HG03457 (cell line): ENCODE measurements around the gene OR2Y1.
"Not testable (repeated sequence)": the region's sequence is repeated elsewhere in the genome, so short reads cannot be mapped to it uniquely, and the experiment has no call there.

Experiments
- ATAC-seq: cut with Tn5 transposase; IDR thresholded peaks from one replicate; pipeline ENCODE4 v1.9.1; 2021; ENCODE audit warnings: moderate number of reproducible peaks; ENCODE audit not compliant: unreplicated experiment

The OR2Y1 gene

DNA sequence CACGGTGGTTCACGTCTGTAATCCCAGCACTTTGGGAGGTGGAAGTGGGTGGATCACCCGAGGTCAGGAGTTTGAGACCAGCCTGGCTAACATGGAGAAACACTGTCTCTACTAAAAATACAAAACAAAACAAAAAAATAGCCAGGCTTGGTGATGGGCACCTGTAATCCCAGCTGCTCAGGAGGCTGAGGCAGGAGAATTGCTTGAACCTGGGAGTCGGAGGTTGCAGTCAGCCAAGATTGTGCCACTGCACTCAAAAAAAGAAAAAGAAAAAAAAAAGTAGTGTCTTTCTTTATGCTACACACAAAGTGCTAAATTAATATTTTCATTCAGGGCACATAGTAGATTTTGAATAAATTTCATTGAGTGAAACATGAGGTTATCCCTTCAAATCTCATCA is 1.1 kb upstream of the OR2Y1 start:
- ATAC-seq = not testable (repeated sequence)

DNA sequence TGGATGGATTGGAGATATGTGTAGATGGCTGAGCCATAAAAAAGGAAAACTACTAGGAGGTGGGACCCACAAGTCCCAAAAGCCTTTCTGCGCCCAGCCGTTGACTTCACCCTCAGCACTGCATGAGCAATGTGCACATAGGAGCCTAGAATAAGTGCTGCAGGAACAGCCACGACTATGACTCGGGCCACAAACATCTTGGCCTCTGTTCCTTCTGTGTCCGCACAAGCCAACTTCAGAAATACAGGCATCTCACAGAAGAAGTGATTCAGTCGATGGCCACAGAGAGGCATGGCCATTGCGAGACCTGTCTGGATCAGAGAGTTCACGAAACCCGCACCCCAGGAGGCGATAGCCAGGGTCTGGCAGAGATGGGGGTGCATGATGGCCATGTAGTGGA is 587 bp downstream of the OR2Y1 start:
- no peak for ATAC-seq

DNA sequence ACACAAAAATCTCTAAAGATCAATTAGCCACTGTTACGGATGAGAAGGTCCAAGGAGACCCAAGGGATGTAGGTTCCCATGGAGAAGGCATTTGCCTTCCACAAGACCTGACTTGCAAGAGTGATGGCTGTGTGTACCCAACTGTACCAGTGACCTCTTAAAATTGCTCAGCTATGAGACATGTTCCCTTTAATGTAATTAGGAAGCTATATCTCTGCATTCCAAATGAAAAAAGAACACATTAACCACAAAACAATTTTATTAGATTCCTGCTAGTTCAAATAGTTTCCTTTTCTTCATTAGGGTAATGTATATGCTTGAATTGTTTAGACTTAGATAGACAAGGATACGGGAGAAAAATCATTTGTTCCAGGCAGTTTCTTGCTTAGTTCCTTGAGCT is 3.3 kb downstream of the OR2Y1 start:
- ATAC-seq = no peak

DNA sequence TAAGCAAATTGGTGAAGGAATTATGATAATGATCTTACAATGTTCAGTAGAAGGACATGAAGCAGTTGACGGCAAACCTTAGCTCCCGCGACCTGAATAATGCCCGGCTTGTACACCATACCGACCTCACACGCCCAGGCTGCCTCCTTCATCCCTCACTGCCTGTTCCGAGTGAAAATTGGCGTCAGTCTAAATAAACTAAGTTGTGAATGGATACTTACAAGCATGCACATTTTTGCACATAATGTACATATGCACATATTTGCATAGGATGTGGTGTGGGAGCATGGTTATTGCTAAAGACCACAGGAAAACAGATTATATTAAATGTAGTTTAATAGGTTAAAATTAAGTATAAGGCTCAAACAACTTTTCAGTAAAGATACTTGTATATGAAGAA is 14.9 kb downstream of the OR2Y1 start:
- ATAC-seq = no peak

DNA sequence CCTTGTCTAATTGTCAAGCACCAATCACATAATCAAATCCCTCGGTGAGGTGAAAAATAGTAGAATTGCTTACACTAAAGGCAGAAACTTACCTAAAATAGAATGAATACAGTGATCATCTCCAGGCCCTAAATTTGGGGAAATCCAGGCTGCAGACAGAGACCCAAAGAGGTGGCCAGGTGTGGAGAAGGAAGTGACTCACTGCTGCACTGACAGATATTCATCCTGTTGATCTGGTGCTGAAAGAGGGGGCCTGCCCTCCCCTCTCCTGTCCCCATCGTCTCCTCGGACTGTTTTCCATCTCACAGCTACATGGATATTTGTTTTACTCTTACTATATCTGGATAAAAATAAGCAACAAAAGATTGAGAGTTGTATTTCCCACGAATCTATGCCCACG is 15.9 kb downstream of the OR2Y1 start:
- no peak for ATAC-seq

DNA sequence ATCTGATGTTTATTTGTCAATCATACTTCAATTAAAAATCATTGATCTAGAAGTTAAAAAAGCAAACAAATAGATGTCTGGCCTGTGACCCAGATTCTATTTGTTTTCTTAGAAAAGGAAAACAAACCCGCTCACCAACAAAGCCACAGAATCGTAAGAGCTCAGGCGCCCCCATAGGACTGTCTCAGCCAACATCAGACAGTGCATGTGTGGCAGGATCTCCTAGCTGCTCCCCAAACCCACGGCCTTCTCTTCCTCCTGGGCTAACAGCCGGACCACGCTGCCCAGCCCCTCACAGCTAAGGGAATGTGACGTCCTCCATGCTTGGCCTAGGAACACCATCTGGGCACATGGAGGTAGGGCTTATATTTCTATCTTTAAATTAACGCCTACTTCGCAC is 19.4 kb downstream of the OR2Y1 start:
- ATAC-seq = no peak

DNA sequence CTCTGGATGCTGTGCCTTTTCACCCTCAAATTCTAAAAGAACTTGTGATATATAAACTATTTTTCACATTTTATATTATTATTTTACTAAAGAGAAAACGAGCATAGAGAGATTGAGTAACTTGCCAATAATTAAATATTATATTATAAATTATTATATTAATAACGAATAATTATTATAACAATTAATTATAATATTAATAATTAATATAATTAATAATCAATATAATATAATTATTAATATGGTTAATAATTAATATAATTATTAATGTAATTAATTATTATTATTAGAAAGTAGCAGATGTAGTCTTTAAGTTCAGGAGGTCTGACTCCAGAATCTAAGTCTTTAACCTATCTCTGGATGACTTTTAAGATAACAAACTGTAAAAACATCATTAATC is 20.1 kb downstream of the OR2Y1 start:
- ATAC-seq = no peak

DNA sequence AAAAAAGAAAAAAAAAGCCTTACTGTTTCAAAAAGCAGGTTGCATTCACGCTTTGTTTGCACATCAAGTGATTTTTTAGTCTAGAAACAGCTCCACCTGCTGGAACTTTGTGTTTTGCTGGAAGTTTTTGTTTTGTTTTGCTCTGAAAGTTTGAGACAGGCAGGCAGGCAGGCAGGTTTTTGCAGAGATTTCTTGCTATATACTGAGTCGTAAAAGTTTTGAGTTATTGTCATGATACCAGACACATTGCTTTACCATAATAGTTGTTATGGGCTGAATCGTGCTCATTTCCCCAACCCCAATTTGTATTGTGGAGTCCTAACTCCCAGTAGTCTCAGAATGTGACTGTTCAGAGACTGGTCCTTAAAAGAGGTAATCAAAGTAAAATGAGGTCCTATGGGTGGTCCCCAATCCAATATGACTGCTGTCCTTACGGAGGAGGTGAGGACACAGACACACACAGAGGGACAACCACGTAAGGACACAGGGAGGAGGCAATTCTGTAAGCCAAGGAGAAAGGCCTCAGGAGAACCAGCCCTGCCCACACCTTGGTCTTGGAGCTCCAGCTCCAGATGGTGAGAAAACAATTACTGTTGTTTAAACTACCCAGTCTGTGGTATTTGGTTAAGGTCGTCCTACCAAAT is 20.9 kb downstream of the OR2Y1 start:
- ATAC-seq = no peak

DNA sequence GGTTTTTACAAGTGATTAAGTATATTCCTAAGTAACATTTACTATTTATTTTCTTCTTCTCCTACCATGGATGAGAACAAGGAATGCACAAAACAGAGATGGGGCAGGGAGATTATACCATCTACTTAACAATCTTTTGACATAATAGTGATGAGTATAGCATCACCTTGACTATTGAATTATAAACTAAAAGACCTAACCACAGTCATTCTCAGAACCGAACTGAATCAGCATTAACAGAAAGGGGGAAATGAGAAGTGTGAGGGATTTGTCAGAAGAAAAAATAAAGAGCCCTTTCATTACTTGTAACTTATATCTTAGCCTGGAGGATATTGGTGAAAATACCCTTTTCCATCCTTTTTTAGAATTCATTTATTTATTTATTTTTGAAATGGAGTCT is 21.9 kb downstream of the OR2Y1 start:
- no peak for ATAC-seq

DNA sequence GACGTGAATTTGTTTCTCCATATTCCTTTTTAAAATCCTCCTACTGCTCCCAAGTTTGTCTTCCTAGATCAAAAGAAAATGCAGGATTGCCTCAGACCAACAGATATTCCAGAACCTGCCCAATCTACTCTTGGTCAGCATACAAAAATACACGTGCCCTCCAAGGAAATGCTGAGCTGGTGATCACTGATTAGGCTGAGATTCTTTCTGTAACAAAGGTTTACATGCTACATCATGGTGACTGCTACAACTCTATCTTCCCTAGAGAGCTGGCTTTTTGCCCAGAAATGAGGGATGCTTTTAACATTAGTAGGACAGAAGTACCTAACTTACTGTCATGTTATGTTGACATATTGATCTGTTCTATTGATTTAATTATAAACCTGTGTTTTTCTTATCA is 35.5 kb downstream of the OR2Y1 start:
- ATAC-seq = no peak

DNA sequence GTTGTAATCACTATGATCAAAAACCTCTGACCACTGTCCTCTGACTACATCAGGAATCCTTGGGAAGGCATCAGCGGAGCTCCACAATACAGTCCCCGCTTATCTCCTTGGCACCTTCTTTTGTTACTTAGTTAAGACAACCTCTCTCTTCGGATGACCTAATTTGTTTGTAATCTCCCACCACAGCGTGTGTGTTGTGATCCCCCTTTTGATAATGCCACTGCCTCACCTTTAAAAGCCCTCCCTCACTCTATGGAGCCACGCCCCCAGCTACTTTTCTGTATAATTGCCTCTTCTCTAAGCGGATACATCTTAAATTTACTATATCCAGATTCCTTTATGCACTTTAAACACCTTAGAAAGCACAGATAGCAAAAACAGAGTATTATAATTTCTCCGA is 35.9 kb downstream of the OR2Y1 start:
- ATAC-seq = no peak

DNA sequence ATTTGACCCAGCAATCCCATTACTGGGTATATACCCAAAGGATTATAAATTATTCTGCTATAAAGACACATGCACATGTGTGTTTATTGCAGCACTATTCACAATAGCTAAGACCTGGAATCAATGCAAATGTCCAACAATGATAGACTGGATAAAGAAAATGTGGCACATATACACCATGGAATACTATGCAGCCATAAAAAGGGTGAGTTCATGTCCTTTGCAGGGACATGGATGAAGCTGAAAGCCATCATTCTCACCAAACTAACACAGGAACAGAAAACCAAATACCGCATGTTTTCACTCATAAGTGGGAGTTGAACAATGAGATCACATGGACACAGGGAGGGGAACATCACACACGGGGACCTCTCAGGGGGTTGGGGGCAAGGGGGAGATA is 36.5 kb downstream of the OR2Y1 start:
- not testable (repeated sequence) for ATAC-seq

DNA sequence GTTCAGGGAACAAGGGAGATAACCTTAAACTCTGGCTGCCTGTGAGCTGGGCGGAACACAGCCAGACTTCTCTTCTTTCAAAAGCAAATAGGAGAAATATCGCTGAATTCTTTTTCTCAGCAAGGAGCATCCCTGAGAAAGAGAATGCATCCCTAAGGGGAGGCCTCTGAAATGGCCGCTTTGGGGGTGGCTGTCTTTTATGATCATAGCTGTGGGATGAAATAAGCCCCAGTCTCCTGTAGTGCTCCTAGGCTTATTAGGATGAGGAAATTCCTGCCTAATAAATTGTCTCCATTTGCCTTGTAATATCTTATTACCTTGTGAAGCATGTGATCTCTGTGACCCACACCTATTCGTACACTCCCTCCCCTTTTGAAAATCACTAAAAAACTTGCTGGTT is 39.4 kb downstream of the OR2Y1 start:
- ATAC-seq = not testable (repeated sequence)

DNA sequence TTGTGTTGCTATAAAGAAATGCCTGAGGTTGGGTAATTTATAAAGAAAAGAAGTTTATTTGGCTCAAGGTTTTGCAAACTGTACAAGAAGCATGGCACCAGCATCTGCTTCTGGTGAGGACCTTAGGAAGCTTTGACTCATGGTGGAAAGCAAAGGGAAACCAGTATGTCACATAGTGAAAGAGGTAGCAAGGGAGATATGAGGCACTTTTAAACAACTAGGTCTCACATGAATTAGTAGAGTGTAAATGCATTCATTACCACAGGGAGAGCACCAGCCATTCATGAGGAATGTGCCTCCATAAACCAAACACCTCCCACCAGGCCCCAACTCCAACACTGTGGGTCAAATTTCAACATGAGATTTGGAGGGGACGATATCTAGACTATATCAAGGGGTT is 40.8 kb downstream of the OR2Y1 start:
- no peak for ATAC-seq

DNA sequence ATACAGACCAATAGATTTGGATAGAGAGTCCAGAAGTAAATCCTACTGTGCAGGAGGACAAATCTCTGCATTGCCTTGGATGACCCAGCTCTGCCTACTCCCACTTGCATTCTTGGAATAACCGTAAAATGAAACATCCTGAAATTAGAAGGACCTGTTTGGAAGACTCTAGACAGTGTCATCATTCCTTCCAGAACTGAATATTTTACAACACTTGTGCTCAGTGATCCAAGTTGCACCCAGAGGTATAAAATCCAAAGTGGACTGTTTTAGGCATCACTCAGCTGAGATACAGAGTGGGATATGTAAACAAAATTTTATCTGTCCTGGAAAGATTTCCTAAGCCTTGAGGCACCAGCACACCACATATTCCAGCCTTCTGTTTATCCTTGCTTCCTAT is 43.7 kb downstream of the OR2Y1 start:
- ATAC-seq = no peak

DNA sequence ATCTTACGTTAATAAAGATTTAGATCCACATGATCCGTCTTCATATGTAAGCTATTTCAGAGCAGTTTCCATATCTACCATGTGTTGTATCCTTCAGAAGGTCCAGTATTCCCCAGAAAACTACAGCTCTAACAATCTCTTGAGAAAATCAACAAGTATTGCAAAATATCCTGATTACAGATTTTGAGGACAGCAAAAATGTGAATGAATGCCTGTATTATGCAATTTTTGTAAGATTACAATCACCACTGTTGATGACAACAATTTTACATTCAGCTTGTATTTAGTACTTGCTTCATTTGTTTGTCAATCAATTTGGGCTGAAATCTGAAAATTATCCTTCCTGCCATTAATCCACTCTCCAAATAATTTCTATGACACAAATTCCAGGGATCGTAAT is 47.4 kb downstream of the OR2Y1 start:
- ATAC-seq = no peak

DNA sequence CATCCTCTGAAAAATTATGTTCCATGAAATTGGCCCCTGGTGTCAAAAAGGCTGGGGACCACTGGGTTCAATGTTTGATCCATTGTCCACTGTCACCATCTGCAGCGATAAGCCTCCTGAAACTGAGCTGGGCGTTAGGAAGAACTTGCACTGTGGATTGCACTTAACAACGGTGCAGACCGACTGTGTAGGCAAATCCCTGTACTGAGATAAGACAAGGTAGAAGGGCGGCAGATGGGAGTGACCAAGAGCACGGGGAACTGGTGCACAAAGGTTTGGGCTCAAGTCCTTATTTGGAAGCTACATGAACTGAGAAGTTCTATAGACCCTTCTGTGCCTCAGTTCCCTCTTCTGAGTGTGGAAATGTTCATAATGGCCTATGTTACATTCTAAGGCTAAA is 48.8 kb downstream of the OR2Y1 start:
- ATAC-seq = no peak

DNA sequence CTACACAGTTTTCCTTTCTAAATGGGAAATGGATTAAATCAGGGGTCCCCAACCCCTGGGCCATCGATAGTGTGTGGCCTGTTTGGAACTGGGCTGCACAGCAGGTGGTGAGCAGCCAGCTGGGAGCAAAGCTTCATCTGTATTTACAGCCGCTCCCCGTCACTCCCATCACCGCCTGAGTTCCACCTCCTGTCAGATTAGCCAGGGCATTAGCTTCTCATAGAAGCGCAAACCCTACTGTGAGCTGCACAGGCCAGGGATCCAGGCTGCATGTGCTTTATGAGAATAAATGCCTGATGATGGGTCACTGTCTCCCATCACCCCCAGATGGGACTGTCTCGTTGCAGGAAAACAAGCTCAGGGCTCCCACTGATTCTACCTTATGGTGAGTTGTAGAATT is 49.3 kb downstream of the OR2Y1 start:
- ATAC-seq = no peak

DNA sequence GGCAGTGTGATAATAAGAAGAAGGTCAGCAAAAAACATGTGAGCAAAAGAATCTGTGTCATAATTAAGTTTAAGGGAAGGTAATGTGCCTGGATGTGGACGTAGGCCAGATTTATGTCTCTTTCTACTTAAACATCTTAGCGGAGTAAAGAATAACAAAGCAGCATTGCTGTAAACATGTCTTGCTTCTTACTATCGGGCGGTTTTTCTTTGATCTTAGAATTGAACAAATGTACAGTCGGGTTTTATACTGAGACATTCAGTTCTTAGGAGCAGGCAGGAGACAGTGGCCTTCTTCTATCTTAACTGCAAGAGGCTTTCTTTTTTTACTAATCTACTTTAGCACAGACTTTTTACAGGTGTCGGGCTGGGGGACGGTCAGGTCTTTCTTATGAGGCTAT is 50.1 kb downstream of the OR2Y1 start:
- ATAC-seq = no peak
